Sigmoid colon (tissue), 3 donors: ENCODE results near the gene MBD3L2.
"Not testable (repeated sequence)": the region's sequence is repeated elsewhere in the genome, so short reads cannot be mapped to it uniquely, and the experiment has no call there.

Experiments used
- POLR2A ChIP-seq, 2 donors: fragments of 450-650 bp; IDR thresholded peaks; one replicate each; pipeline ENCODE4 v1.6.1; 2016; ENCODE audit warnings: antibody characterized with exemption in 2 of 2, mild to moderate bottlenecking in 2 of 2, moderate library complexity in 2 of 2
- TF ChIP-seq, protein P1 (sequence below), 4 experiments: fragments of 450-650 bp in 3 of 4; fragments of 200-600 bp in 1 of 4; IDR thresholded peaks; one replicate each; pipeline ENCODE4 v1.5.1; 2016 to 2019; ENCODE audit warnings: antibody characterized with exemption in 4 of 4, mild to moderate bottlenecking in 3 of 4, moderate library complexity in 2 of 4

DNA sequence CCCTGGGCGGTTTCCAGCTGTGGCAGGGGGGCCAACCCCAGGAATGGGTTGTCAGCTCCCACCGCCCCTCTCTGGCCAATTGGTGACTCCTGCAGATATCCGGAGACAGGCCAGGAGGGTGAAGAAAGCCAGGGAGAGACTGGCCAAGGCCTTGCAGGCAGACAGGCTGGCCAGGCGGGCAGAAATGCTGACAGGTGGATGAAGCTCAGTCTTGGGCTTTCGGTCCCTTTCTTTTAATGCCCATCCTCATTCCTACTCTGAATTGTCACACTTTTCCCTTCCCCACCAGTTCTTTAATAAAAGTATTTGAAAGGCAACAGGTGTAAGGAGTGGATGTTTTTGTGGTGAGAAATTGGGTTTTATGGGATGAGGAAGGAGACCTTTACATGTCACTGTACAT is 2.3 kb downstream of the MBD3L2 start:
- TF ChIP-seq, protein P1, sequence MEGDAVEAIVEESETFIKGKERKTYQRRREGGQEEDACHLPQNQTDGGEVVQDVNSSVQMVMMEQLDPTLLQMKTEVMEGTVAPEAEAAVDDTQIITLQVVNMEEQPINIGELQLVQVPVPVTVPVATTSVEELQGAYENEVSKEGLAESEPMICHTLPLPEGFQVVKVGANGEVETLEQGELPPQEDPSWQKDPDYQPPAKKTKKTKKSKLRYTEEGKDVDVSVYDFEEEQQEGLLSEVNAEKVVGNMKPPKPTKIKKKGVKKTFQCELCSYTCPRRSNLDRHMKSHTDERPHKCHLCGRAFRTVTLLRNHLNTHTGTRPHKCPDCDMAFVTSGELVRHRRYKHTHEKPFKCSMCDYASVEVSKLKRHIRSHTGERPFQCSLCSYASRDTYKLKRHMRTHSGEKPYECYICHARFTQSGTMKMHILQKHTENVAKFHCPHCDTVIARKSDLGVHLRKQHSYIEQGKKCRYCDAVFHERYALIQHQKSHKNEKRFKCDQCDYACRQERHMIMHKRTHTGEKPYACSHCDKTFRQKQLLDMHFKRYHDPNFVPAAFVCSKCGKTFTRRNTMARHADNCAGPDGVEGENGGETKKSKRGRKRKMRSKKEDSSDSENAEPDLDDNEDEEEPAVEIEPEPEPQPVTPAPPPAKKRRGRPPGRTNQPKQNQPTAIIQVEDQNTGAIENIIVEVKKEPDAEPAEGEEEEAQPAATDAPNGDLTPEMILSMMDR (IDR thresholded peaks at IDR 0.05) = not testable (repeated sequence)
- not testable (repeated sequence) for TF ChIP-seq POLR2A (IDR thresholded peaks at IDR 0.05)
